ENCODE measurements around the gene SLC12A4.
"Not testable (repeated sequence)": the region's sequence is repeated elsewhere in the genome, so short reads cannot be mapped to it uniquely, and the experiment has no call there.

SLC12A4 gene

DNA sequence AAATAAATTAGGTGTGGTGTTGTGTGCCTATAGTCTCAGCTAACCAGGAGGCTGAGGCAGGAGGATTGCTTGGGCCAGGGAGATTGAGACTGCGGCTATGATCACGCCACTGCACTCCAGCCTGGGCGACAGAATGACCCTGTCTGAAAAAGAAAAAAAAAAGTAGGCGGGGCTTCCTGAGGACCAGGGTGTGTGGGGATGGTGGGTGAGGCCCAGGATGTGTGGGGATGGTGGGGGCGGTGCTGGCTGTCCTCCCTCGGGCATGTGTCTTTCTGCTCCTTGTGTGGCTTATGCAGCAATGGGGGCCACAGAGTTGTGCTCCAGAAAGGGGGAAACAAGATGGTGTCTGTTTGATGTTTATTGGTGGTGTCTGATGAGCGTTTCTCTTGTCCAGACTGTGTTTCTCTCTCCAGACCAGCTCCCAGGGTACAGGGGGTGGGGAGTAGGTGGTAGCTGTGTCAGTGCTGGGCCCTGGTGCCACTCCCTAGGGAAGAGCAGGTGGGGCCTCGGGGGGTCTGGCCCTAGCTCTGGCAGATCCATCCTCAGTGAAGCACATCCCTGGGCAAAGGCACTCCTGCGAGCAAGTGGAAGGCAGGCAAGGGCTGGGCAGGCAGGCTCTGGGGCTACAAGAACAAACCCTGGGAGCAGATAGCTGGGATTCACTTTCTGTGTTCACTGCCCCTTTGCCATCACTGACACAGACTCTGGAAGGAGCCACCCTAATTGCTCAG lies 26.8 kb downstream of the SLC12A4 start:
- DNase-seq (ENCODE audit: low read depth in 2 of 2), result no peak

DNA sequence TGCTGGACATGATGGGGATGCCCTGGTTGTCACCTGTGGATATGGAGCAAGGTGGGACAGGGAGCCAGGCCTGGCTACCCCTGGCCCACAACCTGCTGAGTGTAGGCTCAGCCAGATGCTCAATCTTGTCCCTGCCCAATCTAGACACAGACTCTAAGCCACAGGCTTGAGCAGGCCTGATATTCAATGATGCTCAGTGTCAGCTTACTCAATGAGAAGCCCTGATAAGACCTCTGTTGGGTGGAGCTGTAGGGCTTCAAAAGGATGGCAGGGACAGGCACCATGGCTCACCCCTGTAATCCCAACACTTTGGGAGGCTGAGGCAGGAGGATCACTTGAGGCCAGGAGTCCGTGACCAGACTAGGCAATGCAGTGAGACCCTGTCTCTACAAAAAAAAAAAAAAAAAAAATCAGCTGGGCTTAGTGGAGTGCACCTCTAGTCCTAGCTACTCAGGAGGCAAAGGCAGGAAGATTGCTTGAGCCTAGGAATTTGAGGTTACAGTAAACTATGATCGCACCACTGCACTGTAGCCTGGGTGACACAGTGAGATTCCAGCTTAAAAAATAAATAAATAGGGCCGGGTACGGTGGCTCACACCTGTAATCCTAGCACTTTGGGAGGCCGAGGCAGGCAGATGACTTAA lies 27.9 kb downstream of the SLC12A4 start:
- no peak for DNase-seq (ENCODE audit: low read depth in 2 of 2)

DNA sequence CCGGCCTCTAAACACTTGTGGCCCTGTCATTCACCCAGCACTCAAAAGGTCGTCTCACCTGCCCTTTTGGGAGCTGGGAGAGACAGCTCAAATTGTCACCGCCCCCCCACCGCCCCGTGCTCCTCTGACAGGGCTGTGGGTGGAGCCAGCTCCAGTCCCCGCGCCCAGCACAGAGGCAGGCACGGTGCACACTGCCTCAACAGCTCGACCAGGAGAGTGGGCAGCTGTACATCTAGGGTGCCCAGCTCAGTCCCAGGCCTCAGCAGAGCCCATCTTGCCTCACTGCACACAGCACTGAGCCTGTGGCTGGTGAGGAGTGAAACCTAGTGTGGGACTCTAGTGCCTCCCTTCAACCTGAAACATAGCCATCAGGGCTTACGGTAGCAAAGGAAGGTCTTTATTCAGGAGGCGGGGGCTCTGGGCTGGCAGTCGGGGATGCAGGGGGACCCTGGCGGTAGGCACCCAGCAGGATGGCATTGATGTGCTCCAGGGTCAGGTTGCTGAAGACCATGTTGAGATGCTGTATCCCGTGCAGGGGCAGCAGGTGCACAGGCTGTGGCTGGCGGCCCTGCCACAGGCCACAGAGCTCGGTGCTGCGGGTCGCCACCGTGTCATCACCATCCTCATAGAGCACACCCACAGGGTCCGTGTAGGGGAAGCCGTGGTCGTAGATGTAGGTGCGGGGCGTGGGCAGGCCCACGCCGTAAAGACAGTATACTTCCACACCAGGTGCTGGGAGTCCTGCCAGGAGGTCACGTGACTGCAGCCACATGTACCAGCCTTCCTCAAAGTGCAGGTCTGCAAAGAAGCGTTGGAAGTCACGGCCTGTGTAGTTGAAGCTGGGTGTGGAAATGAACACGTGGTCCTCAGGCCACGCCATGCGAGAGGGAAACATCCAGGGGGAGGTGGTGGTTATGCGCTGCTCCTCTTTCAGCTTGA lies 28.7 kb downstream of the SLC12A4 start:
- peak in 1 of 2 donors; percentile 52 for DNase-seq (ENCODE audit: low read depth in 2 of 2)

DNA sequence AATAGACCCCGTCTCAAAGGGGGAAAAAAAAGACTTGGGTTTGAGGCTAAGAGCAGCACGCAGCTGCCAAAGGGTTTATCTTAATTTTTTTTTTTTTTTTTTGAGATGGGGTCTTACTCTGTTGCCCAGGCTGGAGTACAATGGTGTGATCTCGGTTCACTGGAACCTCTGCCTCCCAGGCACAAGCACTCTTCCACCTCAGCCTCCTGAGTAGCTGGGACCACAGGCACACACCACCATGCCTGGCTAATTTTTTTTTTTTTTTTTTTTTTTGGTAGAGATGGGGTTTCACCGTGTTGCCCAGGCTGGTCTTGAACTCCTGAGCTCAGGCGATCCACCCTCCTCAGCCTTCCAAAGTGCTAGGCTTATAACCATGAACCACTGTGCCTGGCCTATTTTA lies 30.7 kb downstream of the SLC12A4 start:
- DNase-seq (ENCODE audit: low read depth in 2 of 2), result not testable (repeated sequence)

DNA sequence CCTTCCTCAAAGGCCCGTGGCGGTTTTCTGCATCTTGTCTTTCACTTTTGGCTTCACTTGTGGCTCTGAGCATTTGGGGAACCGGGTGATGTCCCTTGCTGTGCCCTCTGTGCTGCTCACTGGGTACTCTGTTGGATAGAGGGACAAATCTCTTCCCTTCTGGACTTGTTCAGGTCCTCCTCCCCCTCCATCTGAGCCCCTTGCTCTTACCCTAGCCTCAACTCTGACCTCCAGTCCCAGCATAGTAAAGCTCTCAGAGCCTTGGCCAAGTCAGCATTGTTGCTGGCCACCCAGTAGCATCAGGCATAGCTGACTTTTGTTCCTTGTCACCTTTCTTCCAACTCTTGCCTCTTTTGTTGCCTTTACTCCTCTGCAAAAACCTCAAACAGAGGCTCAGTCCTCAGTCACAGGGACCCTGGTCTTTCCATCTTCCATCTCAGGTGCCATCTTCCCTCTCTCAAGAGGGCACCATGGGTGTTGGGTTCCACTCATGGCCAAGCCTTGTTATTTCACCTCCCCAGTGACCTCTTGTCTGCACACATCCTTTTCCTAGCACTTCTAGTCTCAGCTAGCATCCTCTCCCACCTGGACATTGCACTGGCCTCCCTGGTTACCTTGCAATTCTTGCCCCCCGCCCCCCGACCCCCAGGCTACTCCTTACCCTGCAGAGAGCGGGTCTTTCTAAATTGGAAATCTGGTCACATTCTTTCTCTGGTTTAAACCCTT lies 31.4 kb downstream of the SLC12A4 start:
- DNase-seq (ENCODE audit: low read depth in 2 of 2), result peak; percentile 56 to 61

DNA sequence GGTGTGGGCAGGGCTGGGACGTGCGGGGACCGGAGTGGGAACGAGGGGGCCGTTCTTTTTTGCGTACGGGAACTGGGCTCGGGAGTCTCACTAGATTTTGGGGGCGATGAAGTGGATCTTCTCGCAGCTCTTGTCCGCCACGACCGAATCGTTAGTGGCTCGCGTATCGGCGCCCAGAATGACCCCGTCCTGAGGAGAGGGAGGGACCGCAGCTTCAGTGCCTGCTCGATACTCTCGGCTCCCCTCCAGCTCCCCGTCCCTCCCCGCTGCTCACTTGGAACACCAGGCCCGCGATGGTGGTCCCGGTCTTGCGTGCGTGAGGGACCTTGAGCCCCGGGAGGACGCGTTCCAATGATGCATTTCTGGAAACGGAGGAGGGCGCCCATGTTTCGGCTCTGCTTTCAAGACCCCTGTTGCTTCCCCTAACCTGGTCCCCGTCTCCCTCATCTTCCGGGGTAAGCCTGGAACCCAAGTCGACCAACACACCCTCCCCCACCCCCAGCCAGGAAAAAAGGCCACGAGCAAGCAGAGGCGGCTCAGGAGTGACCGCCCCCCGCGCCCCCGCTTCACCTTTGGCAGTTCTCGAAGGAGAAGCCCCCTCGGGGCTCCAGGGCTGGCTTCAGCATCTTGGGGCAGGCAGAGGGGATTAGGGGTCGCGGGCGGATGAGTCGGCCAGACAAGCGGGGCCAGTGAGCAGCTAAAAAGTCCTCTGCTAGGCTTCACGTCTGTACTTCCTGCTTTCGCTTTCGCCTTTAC lies 32.1 kb downstream of the SLC12A4 start, which contains the start of gene PSMB10:
TSS of gene PSMB10 (minus strand) at position 727 of the 756 bp plus-strand sequence. CDS start at position 626, 101 bp downstream.
- no peak for DNase-seq (ENCODE audit: low read depth in 2 of 2)

DNA sequence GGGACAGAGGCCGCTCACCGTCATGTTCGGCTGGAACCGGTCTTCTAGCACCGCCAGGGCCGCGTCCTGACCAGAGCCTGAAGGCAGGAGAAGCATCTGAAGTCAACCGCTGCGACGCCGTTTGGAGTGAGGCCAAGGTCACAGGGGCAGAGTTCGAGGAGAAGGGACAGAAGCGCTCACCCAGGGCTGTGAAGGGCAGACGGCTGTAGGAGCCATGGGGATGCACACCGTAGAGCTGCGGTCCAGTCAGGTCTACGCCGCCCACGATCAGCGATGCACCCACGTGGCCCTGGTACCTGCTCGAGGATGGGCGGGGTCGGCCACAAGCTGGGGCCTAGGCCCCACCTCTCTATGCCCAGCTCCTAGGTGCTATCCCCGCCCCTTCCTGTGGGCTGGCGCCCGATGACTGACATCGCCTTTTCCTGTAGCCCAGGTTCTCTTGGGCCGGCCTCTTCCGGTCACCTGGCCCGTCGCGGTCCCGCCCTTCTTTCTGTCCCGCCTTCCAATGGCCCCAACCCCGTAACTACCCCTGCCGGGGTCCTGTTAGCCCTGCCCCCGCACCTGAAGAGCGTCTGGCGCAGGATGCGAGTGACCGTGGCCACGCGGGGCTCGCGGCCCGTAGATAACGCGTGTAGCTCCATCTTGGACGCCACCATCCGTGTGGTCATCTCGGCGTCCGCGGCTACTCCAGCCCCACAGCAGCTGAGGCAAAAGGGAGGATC lies 32.9 kb downstream of the SLC12A4 start:
- DNase-seq (ENCODE audit: low read depth in 2 of 2), result peak; percentile 93

DNA sequence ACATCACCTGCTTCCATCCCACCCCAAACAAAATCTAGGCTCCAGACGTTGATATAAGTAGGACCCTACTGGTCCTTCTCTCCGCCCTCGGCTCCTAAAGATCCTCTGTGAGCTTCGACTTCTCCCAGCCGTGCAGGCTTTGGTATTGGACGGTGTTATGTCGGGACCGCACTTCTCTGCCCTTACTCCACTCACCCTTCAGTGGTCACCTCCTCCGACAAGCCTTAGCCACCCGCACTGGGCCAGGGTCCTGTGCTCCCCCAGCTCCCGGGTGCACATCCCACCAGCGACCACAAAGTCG lies 33.4 kb downstream of the SLC12A4 start:
- no peak for DNase-seq (ENCODE audit: low read depth in 2 of 2)

DNA sequence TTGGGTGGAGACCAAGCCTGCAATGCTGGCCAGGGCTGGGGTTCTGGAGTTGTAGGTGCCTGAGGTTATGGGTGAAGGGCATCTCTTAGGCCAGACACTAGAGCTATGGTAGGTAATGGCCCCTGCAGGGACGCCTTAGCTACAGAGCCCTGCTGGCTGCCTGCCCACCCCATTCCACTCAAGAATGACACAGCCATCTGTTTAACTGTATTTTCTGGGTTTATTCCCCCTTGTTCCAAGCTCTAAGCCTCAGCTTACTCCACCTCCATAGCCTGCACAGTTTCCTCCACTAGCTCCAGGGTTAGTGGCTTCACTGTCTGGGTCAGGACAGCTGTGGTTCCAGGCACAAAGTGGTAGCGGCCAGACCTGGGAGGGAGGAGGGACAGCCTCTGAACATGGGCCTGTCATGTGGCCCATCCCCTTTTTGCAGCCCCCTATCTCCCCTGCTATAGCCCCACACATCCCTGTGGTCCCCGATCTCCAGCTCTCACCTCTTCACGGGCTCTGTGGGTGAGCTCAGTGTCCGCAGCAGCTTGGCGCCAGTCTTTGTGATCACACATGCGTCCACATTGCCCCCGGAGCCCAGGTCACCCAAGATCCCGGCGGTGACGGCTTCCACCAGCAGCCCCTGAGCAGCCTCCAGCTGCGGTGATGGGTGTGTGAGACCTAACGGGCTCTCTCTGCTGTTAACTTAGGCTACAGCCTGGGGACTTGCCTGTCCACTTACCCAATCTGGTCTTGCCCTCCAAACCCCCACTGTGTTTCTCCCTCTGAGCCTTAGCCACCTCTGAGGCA lies 33.9 kb downstream of the SLC12A4 start:
- no peak for DNase-seq (ENCODE audit: low read depth in 2 of 2)

DNA sequence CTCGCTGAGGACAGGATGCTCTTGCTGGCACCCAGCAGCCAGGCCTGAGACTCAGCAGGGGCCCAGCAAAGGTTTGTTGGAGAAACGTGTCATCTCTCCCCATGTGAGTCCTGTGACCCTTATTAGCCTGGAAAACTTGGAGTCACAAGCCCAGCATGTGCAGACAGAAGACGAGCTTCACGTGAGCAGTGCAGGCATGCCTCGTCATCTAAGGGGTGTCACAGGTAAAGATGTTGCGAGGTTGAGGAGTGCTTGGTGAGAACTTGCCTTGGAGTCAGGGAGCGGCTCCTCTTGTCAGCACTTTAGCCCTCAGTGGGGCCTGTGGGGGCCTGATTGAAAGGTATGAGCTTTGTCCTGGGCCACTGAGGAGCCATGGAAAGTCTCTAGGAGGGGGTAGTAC lies 34.6 kb downstream of the SLC12A4 start:
- DNase-seq (ENCODE audit: low read depth in 2 of 2), result no peak

DNA sequence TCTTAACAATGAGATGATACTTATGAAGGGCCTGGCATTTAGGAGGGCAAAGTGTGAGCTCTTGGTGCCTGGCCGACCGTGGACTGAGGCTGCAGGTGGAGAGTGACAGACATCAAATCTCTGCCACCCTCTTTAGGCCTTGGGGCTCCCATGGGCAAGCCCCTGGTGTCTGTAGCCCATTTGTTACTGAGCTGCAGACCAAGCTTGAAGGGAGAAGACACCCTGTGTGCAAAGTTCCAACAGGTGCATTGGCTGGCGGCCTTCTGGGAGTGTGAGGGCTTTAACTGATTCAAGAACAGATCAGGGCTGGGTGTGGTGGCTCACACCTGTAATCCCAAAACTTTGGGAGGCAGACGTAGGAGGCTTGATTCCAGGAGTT lies 36.0 kb downstream of the SLC12A4 start:
- DNase-seq (ENCODE audit: low read depth in 2 of 2), result no peak

DNA sequence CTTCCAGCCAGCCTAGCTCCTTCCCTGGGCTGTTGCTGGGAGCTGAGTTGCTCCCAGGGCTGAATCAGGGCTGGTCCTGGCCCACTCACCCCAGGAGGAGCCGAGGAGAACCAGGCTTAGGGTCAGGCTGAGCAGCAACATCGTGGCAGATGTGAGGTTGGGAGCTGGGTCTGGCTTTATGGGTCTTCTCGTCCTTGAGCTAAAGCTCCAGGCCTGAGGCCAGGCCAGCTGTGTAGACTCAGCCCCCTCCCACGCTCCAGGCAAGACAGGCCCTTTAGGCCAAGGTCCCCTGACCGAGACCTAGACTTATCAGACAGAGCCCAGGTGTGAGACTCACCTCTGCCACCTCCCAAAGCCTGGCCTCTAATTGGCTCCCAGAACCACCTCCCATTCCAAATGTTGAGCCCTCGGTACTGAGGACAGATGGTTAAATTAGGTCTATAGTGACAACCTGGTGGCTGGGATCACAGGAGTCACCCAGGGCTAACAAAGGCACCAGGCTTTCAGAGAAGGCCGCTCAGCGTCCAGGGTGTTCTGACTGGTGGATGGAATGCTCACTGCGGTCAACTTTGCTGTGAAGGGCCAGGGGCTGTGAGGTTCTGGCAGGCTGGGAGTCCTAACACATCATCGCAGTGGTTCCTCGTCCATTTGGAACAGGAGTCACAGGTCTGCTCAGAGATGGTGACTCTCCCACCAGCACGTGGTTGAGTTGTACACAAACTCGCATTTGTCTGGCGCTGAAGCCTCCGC lies 36.5 kb downstream of the SLC12A4 start, which contains the start of gene CTRL:
TSS of gene CTRL (minus strand) at position 151 of the 750 bp plus-strand sequence. CDS start at position 141, 10 bp downstream.
- DNase-seq (ENCODE audit: low read depth in 2 of 2), result no peak

DNA sequence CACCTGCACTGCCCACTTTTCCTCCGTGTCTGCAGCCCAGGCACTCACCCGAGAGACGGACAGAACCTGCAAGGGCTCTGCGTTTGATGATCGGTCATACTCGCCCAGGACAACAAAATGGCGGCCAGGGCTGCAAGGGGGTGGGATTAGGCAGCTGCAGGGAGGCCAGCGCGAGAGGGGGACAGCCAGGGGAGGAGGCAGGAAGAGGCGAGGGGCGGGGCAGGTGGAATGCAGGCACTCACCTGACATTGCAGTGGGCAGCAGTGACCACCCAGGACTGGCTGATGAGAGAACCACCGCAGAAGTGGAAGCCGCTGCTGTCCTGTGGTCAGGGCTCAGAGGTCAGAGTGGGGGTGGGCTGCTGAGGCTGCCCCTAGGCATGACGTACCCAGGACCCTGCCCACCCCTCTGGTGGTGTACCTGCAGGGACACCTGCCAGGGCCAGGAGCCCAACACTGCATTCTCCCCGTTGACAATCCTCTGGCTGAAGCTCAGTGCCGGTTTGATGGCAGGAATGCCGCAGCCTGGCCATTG lies 37.7 kb downstream of the SLC12A4 start:
- DNase-seq (ENCODE audit: low read depth in 2 of 2), result no peak

DNA sequence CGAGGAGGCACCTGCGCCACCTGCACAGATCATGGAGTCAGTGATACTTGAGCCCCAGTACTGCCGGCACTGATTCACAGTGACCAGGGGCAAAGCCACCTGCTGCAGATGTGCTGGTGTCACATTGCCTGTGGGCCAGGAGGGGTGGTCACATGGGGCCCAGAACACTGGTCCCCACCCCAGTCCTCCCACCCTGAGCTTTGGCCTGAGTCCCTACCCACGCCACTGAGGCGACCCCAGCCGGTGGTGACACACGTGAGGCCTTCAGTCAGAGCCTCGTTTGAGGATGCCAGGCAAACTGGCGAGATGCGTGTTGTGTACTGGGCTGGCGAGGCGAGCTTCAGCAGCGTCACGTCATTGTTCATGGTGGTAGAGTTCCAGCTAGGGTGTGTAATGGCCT lies 38.2 kb downstream of the SLC12A4 start:
- no peak for DNase-seq (ENCODE audit: low read depth in 2 of 2)

DNA sequence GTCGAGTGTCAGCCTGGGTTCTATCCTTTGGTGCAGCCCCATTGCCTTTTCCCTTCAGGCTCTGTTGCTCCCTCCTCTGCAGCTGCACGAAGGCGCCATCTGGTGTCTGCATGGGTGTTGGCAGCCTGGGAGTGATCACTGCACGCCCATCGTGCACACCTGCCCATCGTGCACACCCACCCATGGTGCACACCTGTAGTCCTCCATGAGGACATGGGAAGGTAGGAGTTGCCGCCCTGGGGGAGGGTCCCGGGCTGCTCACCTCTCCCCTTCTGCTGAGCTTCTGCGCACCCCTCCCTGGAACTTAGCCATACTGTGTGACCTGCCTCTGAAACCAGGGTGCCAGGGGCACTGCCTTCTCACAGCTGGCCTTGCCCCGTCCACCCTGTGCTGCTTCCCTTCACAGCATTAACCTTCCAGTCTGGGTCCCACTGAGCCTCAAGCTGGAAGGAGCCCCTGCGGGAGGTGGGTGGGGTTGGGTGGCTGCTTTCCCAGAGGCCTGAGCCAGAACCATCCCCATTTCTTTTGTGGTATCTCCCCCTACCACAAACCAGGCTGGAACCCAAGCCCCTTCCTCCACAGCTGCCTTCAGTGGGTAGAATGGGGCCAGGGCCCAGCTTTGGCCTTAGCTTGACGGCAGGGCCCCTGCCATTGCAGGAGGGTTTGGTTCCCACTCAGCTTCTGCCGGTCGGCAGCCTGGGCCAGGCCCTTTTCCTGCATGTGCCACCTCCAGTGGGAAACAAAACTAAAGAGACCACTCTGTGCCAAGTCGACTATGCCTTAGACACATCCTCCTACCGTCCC lies 39.7 kb downstream of the SLC12A4 start:
- DNase-seq (ENCODE audit: low read depth in 2 of 2), result peak; percentile 64 to 69

DNA sequence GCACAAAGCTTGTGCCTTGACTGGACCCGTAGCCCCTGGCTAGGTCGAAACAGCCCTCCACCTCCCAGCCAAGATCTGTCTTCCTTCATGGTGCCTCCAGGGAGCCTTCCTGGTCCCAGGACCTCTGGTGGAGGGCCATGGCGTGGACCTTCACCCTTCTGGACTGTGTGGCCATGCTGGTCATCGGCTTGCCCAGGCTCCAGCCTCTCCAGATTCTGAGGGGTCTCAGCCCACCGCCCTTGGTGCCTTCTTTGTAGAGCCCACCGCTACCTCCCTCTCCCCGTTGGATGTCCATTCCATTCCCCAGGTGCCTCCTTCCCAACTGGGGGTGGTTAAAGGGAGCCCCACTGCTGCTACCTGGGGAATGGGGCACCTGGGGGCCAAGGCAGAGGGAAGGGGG lies 40.3 kb downstream of the SLC12A4 start:
- no peak for DNase-seq (ENCODE audit: low read depth in 2 of 2)

DNA sequence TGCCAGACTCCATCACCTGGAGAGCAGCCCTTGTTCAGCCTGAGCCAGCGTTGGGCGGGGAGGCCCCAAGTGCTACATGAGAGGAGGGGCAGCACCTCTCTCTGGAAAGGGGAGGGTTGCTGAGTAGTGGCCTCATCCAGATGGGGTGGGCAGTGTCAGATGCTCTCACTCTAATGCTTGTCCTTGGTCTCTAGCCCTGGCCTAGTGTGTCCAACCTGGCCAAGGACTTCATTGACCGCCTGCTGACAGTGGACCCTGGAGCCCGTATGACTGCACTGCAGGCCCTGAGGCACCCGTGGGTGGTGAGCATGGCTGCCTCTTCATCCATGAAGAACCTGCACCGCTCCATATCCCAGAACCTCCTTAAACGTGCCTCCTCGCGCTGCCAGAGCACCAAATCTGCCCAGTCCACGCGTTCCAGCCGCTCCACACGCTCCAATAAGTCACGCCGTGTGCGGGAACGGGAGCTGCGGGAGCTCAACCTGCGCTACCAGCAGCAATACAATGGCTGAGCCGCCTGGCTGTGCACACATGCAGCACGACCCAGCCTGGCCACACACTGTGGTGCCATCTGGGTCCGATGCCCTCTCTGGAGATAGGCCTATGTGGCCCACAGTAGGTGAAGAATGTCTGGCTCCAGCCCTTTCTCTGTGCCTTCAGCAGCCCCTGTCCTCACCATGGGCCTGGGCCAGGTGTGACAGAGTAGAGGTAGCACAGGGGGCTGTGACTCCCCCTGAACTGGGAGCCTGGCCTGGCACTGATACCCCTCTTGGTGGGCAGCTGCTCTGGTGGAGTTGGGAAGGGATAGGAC lies 41.1 kb downstream of the SLC12A4 start:
- no peak for DNase-seq (ENCODE audit: low read depth in 2 of 2)

Measured in activated CD4-positive, alpha-beta T cell treated with anti-CD3 and anti-CD28 coated beads for 24 hours (primary cell).